Esophagus muscularis mucosa (tissue), 3 donors: Measurements from ENCODE around the gene PRRT3.

ENCODE experiments used
- CTCF ChIP-seq, 3 experiments: fragments of 200-600 bp in 2 of 3; fragments of 450-650 bp in 1 of 3; sonication (generic) in 2 of 3; IDR thresholded peaks; one replicate each; pipeline ENCODE4 v1.5.1; 2017 to 2019; ENCODE audit warnings: antibody characterized with exemption in 3 of 3, mild to moderate bottlenecking in 2 of 3, moderate library complexity in 1 of 3
- POLR2AphosphoS5 ChIP-seq, 2 donors: sonication (generic); formaldehyde crosslinking; IDR thresholded peaks; one replicate each; pipeline ENCODE4 v1.6.1; 2017; ENCODE audit warnings: antibody characterized with exemption in 2 of 2

DNA sequence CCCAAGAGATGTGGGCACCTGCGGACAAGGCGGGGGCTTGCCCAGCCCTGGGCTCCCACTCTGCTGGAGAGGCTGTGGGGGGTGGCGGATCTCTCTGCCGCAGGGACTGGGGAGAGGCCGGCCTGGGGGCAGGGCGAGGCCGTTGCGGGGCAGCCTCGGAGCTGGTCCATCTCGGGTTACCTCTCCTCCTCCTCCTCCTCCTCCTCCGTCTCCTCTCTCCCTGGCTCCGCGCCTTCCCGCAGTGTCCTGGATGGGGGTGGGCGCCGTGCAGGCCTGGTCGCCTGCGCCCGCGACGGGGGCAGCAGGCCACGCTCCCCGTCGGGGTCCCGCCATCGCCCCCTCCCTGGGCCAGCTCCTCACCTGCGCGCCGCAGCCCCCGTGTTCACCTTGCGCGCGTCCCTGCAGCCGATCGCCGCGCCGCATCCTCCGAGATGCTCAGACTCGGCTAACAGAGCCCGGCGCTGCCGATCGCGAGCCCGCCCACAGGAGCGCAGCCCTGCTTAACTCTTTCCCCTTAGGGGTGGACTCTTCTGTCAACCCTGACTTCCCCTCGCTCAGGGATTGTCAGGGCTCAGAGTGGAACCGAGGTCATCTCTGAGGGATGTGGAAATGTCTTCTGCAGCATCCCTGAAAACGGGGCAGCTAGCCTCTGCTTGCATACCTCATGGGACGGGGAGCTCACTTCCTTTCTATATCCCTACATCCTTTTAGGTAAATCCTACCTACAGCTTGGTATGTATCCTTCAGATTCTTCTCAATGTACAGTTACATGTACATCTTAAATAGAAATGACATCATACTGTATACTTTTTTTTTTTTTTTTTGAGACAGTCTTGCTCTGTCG lies at the start of gene PRRT3:
- TF ChIP-seq CTCF (IDR thresholded peaks at IDR 0.05): no peak
- peak in 1 of 2 donors; percentile 33 for TF ChIP-seq POLR2AphosphoS5 (IDR thresholded peaks at IDR 0.05)
